Right hindlimb (tissue), 1 donor: ENCODE data around the gene C1orf198.
A peak's percentile ranks its signal among the peaks of the same experiment; 100 is the strongest.

Source experiments
- DNase-seq: peaks from one replicate; pipeline ENCODE4 v3.0.0-alpha.2; 2018

C1orf198 gene, protein sequence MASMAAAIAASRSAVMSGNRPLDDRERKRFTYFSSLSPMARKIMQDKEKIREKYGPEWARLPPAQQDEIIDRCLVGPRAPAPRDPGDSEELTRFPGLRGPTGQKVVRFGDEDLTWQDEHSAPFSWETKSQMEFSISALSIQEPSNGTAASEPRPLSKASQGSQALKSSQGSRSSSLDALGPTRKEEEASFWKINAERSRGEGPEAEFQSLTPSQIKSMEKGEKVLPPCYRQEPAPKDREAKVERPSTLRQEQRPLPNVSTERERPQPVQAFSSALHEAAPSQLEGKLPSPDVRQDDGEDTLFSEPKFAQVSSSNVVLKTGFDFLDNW

DNA sequence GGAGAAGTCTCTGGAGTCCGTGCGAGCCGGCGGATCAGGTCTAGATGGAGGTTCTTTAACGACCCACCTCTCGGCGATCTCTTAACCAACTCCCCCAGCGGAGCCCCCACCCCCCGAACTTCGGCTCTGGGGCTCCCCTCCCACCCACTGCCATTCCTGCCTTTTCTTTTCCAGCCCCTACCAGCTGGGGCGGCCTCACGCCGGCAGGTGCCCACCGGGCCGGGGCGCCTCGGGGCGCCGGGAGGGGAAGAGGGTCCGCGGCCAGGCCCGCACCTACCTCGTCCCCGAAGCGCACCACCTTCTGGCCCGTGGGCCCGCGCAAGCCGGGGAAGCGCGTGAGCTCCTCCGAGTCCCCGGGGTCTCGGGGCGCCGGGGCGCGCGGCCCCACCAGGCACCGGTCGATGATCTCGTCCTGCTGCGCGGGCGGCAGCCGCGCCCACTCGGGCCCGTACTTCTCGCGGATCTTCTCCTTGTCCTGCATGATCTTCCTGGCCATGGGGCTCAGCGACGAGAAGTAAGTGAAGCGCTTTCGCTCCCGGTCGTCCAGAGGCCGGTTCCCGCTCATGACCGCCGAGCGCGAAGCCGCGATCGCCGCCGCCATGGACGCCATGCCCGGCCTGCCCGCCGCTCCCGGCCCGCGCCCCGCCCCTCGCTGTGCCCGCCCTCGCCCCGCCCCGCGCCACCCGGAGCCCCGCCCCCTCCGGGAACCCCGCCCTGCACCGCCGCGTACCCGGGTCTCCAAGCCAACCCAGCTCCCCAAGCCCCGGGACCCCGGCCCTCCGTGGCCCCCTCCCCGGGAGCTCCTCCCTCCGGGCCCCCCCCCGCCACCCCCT lies at the start of gene C1orf198:
TSS of gene C1orf198 (minus strand) at position 619 of the 833 bp plus-strand sequence. CDS start at position 610, 9 bp downstream.
- DNase-seq: peak; percentile 89

DNA sequence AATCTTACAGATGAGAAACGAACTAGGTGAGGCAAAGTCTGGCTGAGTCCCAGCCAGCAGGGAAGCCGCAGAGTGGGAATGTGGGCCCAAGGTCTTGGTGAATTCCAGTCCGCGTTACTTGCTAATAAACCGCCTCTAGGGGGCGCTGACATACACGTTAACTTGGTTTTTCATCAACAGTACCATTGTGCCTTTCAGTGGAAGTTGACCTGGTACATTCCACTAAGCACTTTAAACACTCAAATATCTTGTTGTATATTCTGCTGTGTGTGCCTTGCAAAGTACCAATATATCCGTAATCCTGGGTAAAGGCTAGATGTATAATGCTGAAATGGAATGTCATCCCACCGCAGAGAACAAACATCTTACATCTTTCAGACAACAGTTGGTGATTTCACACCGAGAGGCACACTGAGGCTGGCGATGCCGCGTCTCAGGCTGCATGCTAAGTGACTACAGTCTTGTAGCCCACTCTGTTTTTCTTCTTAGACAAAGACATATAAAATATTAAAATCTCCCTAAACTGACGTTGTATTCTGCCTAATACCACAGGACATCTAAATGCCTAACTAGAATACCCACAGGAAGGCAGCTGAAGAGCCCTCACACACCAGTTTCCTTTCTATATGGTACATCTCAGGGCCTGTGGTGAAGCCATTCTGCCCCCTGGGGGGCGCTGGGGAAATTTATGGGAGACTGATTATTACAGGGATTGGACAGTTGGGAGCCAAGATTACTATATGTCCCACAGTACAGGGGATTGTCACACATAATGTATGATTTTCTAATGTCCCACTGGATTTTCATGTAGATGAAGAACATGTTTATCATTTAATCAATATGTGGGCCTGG lies 49.2 kb upstream of the C1orf198 start:
- DNase-seq: peak; percentile 77

DNA sequence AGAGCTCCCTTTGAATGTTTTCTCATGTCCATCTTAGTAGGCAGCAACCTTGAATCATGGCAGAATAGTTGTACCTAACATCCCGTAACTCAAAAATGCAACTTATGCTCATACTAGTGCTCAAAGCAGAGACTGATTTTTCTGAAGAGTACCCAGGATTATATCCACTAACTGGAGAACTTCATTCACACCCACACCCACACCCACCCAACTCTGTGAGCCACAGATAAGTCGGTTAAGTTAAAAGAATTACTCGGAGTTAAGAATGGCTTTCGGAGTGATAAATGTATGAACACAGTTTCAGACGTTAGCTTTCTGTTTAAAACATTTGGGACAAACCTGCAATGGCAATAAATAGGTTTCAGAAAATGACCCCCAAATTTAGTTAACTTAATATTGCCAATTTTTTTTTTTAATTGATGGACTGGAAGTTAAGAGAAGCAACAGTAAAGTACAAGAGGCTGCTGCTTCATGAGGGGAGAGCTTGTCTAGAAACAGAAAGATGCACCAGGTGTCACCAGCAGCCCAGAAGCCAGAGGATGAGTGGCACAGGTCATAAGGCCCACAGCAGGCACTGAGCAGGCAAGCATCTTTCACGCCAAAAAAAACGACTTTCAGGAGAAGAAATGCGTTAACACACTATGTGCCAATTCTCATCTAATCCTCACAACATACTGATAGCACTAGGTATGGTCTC lies 48.4 kb upstream of the C1orf198 start:
- no peak for DNase-seq

DNA sequence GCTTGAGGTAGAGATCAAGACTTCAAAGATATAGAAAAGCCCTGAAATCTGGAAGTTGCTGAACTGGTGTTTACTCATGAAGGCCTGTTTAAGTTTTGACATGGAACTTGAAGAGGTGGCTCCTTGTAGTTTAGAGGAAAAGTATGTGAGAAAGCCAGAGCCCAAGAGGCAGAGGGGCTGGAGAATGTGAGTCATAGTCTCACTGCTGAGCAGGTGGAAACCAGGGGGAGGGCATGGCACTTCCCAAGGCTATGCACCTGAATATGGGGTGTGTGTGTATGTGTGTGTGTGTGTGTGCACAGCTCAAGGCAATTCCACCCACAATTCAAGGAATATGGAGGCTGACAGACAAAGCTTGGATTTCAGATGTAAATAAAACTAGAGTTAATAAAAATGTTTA lies 46.8 kb upstream of the C1orf198 start:
- DNase-seq: no peak

DNA sequence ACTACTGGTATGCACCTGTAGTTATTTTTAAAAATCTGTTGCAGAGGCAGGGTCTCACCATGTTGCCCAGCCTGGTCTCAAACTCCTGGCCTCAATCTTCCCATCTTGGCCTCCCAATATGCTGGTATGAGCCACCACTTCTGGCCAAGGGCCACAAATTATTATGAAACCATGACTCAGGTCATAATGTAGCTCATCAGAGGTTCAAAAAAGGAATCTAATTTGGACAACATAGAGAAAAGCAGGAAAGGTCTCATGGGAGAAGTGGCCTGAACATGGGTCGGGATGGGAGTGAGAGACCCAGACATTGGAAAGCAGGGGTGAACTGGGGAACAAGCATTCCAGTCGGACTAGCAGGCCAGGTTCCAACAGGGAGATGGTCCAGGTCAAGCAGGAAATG lies 45.2 kb upstream of the C1orf198 start:
- DNase-seq: no peak

DNA sequence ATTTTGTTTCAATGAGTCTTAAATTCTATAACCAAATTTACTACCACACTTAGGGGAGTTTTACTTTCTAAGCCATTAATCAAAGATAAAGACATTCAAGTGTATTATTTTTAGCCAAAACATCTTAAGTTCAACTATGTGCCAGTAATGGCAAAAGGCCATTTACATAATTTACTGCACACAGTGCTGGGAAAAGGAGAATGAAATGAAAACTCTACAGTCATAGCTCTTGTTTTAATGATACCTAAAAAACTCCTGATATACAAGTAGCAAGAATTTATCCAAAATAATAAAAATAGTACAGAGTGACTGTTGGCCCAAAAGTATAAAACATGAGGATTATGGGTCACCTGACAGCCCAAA lies 42.4 kb upstream of the C1orf198 start:
- DNase-seq: no peak

DNA sequence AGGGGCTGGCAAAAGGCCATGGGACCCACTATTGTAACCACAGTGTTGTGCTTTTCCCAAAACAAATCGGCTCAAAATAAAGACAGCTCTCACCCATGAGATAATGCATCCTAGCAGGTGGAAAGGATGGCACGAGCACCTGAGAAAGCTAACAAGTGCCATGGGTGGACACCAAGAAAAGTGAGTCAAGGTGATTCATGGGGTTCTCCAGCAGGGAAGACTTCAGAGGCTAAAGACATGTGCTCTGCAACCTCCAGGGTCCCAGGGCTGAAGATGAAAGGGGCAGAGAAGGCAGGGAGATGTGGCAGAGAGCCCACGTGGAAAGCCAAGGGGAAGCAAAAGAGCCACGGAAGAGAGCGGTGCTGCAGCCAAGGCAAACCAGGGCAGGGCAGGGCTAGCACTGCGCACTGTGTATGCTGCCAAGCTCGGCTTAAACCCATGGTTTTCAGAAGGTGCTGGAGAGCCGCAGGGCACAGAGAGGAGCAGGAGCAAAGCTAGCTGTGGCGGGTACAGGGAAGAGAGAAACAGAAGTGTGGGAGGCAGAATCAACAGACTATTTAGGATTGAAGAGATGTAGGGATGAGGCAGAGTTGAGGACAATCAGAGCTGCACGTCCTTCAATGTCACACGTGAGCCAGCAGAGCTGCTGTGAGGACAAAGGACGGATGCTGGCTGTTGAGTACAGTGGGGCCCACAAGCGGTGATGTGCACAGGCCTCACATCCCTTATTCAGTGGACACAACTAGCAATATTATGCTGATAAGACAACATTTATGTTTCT lies 41.8 kb upstream of the C1orf198 start:
- no peak for DNase-seq

DNA sequence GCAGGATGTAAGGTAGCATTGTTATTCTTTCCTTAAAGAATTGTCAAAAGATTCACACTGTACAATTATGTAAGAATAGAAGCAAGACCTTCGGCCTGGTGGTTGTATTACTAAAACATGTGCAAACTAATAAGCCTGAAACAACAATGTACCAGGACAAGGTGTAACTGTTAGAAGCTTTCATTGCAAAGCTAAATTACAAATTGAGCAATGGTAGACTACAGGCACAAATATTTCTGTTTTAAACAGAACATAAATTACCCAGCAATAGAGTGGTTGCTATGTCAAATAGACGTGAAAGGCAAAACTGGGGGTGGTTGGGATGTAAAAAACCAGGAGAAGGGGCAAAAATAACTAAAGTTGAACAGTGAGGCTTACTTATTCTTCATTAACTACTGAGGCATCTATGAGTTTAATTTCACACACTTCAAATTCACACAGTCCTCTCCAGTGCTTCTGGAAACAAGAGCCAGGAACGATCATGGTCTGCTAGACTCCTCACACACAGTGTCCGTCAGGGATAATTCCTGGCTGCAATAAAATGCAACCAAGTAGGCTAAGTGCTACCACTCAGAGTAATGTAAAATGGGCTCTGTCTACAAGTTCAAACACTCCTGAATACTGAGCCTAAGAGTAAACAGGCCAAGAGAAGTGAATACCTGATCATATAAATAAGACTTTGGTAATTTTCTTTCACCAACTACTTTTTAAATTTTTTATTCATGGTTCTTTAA lies 39.3 kb upstream of the C1orf198 start:
- no peak for DNase-seq

DNA sequence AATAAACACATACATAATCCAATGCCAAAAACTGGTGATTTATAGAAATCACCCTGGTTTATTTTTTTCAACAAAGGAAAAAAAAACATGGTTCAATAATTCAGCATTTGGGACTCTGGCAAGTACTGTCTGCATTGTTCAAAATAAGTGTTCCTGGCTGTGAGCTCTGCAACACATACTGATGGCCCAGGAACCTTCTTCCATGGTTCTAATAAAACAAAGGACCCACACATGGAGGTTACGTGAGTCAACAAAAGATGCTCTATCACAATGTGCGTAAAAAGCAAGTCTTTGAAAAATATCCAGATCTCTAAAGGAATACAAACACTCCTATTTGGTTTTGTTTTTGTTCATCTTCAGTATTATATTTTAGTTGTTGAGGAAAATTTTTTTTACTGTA lies 37.9 kb upstream of the C1orf198 start:
- DNase-seq: no peak

DNA sequence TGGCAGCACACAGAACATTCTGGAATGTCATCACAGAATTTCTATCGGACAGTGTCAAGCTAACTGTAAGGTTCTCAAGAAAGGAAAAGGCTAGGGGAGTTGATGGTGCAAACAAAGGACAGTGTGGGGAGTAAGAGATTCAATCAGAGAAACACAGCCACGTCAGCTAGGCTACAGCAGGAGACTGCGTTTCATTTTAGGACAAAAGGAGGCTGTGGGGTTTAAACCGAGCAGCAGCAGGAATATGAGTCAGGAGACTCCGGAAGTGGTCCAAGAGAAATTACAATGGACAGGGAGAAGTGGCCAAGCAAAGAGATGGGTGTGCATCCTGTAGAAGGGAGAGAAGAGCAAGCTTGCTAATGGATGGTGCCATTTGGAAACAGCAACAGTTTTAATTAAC lies 37.4 kb upstream of the C1orf198 start:
- no peak for DNase-seq

DNA sequence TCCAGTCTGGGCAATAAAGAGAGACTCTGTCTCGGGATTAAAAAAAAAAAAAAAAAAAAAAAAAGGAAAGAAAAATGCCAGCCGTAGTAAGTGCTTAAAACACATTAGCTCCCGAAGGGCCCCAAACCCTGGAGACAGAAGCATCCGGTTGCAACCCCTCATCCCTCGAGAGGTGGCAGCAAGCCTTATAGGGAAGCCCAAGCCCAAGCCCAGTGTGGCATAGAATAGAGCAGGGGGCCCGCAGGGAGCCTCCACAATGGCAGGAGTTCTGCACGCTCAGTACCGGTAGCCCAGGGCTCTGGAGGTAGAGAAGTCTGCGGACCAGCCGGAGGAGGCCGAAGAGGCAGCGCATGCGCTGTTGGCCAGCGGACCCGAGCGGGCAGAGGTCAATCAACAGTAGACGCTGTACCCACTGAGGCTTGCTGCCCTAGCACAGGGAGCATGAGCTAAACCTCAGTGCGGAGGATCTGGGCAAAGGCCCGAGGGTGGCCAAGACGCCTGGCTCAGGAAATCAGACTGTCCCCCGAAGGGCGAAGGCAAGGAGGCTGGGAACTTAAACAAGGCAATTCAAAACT lies 34.1 kb upstream of the C1orf198 start:
- DNase-seq: no peak

DNA sequence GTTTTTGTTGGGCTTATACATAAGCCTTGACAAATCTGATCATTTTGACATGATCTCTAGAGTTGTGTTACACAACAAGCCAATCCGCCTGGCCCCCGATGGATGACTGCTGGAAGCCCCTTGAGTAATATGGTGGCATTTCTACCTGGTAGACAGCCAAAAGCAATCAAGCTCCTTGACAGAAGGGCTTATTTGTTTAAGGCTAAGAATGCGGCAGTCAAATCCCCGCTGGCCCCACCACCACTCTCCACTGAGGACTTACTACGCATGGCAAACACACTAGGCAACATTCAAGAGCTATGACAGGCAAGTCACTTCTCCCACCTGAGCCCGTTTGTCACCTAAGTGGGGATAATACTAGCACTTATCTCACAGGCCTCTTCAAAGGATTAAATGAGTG lies 33.4 kb upstream of the C1orf198 start:
- no peak for DNase-seq

DNA sequence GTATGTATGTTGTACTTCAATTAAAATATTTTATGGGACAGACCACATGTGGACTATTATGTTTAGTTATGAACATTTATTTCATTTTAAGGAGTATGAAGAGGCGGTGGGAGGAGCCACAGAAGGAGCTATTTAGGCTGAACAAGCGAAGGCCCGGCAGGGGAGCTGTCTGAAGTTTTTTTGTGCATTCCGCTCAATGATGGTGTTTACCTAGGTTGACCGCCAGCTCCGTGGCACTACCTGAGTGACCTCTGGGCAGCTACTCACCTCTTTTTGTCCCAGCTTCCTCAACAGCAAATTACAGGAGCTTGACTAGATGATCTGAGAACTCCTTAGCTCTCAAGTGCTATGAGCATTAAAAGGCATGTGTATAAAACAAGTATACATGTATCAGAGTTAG lies 32.7 kb upstream of the C1orf198 start:
- DNase-seq: no peak

DNA sequence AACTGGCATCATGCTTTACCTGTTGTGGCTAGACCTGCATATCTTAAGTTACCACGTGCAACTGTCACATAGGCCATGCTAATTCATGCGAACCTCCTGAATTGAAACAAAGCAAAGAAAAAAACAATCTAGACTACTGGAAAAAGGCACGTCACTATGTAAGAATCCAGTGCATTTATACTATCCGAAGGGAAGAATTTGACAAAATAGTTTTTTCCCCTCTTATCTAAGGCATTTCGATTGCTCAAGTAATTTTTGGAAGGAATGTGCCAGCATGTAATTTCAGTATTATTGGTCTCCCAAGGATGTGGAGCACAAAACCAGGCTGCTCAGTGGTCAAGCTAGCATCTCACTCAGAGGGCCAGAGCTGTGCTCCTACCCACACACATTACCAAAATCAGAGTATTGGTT lies 31.5 kb upstream of the C1orf198 start:
- DNase-seq: no peak

DNA sequence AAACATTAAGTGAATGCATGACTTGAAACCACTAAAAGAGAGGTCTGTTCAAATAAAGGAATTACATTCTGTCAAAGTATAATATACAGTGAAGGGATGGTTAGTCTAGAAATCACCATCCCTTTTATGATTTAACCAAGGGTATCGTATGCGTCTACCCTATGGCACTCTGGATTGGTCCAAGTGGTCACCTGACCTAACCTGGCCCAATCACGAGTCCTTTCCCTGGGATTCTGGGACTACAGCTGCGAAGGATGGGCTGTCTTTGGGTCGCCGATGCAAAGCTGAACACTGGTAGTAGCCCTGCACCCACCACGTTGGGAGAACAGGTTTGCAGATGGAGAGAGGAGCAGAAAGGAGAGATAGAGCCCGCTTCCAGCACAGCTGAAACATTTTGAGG lies 30.4 kb upstream of the C1orf198 start:
- DNase-seq: no peak

DNA sequence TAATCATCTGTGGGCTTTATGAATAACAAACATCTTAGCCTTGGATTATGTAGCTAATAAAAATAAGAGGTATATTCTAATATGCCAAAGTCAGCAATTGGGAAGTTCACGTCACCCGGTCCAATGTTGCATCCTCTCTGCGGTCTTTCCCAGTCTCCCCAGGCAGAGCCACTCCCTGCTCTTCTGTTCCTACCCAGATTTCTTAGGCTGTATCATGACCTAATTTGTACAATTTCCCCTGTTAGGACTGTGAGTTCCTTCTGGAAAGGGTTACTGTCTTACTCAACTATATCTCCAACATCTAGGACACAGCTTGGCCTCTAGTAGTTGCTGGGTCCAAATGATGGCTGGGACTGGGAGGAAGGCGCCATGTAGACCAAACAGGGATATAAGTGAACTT lies 29.8 kb upstream of the C1orf198 start:
- no peak for DNase-seq

DNA sequence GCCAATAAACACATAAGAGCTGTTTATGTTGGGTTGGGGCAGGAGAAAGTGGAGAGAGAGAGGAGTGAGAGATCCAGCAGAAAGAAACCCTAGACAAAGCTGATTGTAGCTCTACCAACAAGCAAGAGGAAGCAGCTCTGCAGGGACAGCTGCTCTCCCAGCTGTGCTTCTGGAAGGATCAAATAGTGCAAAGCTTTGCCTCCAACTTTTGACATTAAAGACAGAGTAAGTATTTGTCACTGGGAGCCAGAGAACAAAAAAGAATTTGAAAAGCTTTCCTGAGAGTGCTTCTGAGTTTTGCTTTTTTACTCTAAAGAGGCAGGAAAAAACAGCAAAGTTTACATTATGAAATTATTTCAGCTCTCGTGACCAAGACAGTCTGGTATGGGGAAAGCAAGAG lies 28.5 kb upstream of the C1orf198 start:
- peak; percentile 56 for DNase-seq

DNA sequence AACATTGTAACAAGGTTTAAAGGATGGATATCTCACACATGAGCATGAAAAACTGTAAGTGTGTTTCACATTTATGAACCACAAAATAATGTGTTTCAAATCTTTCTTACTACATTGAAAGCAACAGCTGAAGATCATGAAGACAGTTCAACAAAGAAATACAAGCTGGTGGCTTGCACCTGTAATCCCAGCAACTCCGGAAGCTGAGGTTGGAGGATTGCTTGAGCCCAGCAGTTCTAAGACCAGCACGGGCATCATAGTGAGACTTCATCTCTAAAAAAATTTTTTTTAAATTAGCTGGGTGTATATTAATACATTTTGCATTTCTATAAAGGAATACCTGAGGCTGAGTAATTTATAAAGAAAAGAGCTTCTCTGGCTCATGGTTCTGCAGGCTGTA lies 27.1 kb upstream of the C1orf198 start:
- no peak for DNase-seq

DNA sequence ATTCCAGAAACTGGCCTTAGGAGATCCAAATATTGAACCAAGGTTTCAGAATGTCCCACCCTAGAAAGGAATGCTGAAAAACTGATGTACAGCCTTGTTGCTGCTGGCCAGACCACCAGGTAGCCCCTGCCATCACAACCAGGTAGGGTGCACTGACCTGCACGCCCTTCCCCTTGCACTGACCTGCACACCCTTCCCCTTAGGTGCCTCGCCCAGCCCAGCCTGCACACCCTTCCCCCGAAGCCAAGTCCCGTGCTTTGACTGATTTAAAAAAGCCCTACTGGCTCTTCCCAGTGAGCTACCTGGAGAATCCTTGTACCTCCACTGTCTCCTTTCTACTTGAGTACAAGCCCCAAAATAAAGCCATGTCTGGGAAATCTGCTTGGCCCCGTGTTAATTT lies 26.3 kb upstream of the C1orf198 start:
- DNase-seq: no peak

DNA sequence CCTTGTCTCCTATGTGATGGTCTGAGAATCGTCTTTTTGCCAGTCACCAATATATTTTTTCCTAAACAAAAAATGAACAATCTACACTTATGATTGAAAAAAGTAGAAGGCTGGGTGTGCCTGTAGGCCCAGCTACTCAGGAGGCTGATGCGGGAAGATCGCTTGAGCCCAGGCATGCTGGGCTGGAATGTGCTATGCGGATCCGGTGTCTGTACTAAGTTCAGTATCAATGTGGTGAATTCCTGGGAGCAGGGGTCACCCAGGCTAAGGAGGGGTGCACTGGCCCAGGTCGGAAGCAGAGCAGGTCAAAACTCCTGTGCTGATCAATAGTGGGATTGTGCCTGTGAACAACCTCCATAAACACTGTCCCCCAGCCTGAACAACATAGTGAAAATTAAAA lies 25.7 kb upstream of the C1orf198 start:
- DNase-seq: no peak

DNA sequence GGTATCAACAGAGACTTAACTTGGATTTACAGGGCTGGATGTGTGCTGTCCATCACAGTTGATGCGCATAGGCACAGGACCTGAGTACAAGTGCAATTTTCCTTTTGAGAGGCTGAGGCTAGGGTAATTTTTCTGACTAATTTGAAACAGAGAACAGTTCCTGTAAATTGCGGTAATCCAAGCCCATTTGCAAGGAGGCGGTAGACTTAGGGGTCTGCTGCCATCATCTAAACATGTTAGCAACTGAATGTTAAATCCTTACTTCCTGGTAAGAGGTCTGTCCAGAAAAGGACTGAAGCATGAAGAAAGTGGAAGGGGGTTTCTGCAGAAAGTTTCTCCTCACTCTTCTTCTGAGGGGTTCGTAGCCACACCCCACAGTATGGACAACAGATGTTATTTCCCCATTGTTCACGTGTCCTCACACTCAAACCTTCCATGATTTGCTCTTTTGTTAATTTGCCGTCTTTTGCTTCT lies 23.7 kb upstream of the C1orf198 start:
- no peak for DNase-seq
